CD4-positive, alpha-beta T cell (primary cell): Measurements from ENCODE around the gene MOB1A. TPM values are rescaled to one million over a fixed set of nuclear protein-coding genes. Genes with fewer than 3 reads are reported as not detected.

Experiments used
- ATAC-seq: fragments of 200-7000 bp; cut with Tn5 transposase; one replicate; pipeline ENCODE4 v1.10.0; 2022; ENCODE audit warnings: mild to moderate bottlenecking; ENCODE audit not compliant: poor library complexity
- CTCF ChIA-PET: fragments of 350-600 bp; sonication (Branson Sonifier 250); formaldehyde crosslinking; loops from one replicate; lab custom pipeline; 2021; ENCODE audit warnings: antibody characterized with exemption, inconsistent platforms; lab: Charles Lee
- POLR2A ChIA-PET: fragments of 350-600 bp; sonication (Branson Sonifier 250); formaldehyde crosslinking; loops from one replicate; lab custom pipeline; 2021; ENCODE audit warnings: antibody characterized with exemption, inconsistent platforms; lab: Charles Lee
- DNase-seq, 14 experiments: peaks; one replicate each; pipeline ENCODE4 v3.0.0-alpha.2; 2013 to 2020; ENCODE audit warnings: mixed read lengths in 2 of 14
- H3K27ac ChIP-seq, 2 donors: one replicate each; pipeline versions ENCODE4 v1.5.1 to v1.7.0; 2013; ENCODE audit warnings: low read length in 2 of 2, low read depth in 1 of 2, mild to moderate bottlenecking in 1 of 2
- H3K27me3 ChIP-seq, 2 experiments: 1 replicate in 1 of 2; 2 replicates in 1 of 2; pipeline versions ENCODE4 v1.6.1 to v1.7.0; 2013; ENCODE audit warnings: low read length in 2 of 2, control low read depth in 1 of 2, mild to moderate bottlenecking in 1 of 2, moderate library complexity in 1 of 2; ENCODE audit not compliant: insufficient read depth in 2 of 2, control insufficient read depth in 1 of 2
- H3K36me3 ChIP-seq: one replicate; pipeline ENCODE4 v1.6.1; 2013; ENCODE audit warnings: low read length, control low read depth; ENCODE audit not compliant: insufficient read depth
- H3K4me1 ChIP-seq: one replicate; pipeline ENCODE4 v1.6.1; 2013; ENCODE audit warnings: low read length, control low read depth; ENCODE audit not compliant: insufficient read depth
- H3K4me3 ChIP-seq: one replicate; pipeline ENCODE4 v1.5.1; 2013; ENCODE audit warnings: mild to moderate bottlenecking, low read length, moderate library complexity
- H3K9me3 ChIP-seq, 2 experiments: 1 replicate in 1 of 2; 2 replicates in 1 of 2; pipeline versions ENCODE4 v1.6.1 to v1.7.0; 2013; ENCODE audit warnings: low read length in 2 of 2, mild to moderate bottlenecking in 2 of 2, control low read depth in 1 of 2, moderate library complexity in 1 of 2; ENCODE audit not compliant: control insufficient read depth in 1 of 2, insufficient read depth in 1 of 2
- H3K27ac Mint-ChIP-seq: one replicate; pipeline ENCODE4 v1.8.0; 2020; ENCODE audit warnings: mixed read lengths
- H3K27me3 Mint-ChIP-seq: one replicate; pipeline ENCODE4 v1.8.0; 2021; ENCODE audit warnings: mixed read lengths
- H3K36me3 Mint-ChIP-seq: one replicate; pipeline ENCODE4 v1.8.0; 2021; ENCODE audit warnings: low read depth, mixed read lengths
- H3K4me1 Mint-ChIP-seq: one replicate; pipeline ENCODE4 v1.8.0; 2021; ENCODE audit warnings: low read depth, mixed read lengths
- H3K4me3 Mint-ChIP-seq: one replicate; pipeline ENCODE4 v1.8.0; 2020; ENCODE audit warnings: mild to moderate bottlenecking, mixed read lengths
- H3K9me3 Mint-ChIP-seq: one replicate; pipeline ENCODE4 v1.8.0; 2020; ENCODE audit warnings: mixed read lengths
- intact Hi-C, 2 experiments: fragments of 100-400 bp; cut with DNase I in 1 of 2; cut with micrococcal nuclease in 1 of 2; formaldehyde crosslinking; loops; one replicate each; pipeline versions ENCODE4 v1.15.1 to v1.9.0; 2023 to 2025; cut with DNase I, micrococcal nuclease
- total RNA-seq, 174 experiments: library from RNA in 2 of 174; stranded (reverse) in 2 of 174; gene quantifications; one replicate each; pipeline ENCODE4 v1.2.3 and lab custom pipeline; 2021 to 2026
- TF ChIP-seq, protein P1 (sequence below): fragments of 200-600 bp; IDR thresholded peaks from one replicate; pipeline ENCODE4 v1.8.0; 2022; ENCODE audit warnings: antibody characterized with exemption, mild to moderate bottlenecking

Gene MOB1A
- total RNA-seq, 2 experiments from 2014 or later, result 150 to 159 TPM

DNA sequence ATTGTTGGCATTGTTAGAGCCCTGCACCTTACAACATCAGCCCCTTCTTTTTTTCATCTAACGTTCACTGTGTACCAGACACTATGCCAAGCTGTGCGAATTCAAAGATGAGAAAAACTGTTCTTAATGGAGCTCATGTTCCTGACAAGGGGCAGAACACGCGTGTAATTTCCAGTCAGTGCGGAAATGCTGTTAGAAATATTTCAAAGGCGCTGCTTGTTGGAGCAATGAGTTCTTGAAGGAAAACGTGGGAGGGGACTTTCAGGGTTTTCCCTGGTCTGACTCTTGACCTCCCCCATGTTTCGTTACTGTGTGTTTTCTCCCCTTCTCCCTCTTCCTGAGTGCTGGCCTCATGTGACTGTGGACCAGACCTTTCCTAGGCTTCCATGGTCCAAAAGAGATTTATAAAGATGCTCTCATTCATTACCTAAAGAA is 21.2 kb upstream of the MOB1A start:
- ChIA-PET CTCF (interaction anchor here (0.9 to 3.8 kb wide), 3 partner anchors 12 to 74 kb away, joined by 4 to 35 read pairs (median 5); partner anchors contain the start of gene MOB1A), POLR2A (interaction anchor here (0.5 to 5.0 kb wide), 5 partner anchors 16 to 311 kb away, joined by 3 to 105 read pairs (median 5); partner anchors contain the start of genes MOB1A and WBP1)
- TF ChIP-seq, protein P1, sequence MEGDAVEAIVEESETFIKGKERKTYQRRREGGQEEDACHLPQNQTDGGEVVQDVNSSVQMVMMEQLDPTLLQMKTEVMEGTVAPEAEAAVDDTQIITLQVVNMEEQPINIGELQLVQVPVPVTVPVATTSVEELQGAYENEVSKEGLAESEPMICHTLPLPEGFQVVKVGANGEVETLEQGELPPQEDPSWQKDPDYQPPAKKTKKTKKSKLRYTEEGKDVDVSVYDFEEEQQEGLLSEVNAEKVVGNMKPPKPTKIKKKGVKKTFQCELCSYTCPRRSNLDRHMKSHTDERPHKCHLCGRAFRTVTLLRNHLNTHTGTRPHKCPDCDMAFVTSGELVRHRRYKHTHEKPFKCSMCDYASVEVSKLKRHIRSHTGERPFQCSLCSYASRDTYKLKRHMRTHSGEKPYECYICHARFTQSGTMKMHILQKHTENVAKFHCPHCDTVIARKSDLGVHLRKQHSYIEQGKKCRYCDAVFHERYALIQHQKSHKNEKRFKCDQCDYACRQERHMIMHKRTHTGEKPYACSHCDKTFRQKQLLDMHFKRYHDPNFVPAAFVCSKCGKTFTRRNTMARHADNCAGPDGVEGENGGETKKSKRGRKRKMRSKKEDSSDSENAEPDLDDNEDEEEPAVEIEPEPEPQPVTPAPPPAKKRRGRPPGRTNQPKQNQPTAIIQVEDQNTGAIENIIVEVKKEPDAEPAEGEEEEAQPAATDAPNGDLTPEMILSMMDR, result no peak
- ATAC-seq, result no peak
- no peaks in the 10 kb centered on the region for H3K27me3 Mint-ChIP-seq
- peaks cover 33% of the 10 kb centered on the region for H3K4me1 ChIP-seq
- peak in 4 of 14 experiments; percentile 10 to 31 (median 26) for DNase-seq
- H3K9me3 ChIP-seq, result no peaks in the 10 kb centered on the region
- H3K27me3 ChIP-seq, result no peaks in the 10 kb centered on the region
- peaks cover 40% of the 10 kb centered on the region for H3K4me1 Mint-ChIP-seq
- no peaks in the 10 kb centered on the region for H3K36me3 ChIP-seq
- no peak overlapping the region for H3K27ac ChIP-seq
- H3K9me3 Mint-ChIP-seq, result no peaks in the 10 kb centered on the region
- peak overlapping the region; percentile 89 for H3K4me3 ChIP-seq
- peak overlapping the region; percentile 93 for H3K27ac Mint-ChIP-seq
- intact Hi-C loops, result loop anchor here in 1 of 2 experiments (1.0 to 2.0 kb wide), 2 partner anchors 22 to 193 kb away; partner anchors contain the start of gene MOB1A
- H3K4me3 Mint-ChIP-seq, result peak overlapping the region; percentile 94
- peaks cover 9% of the 10 kb centered on the region for H3K36me3 Mint-ChIP-seq

DNA sequence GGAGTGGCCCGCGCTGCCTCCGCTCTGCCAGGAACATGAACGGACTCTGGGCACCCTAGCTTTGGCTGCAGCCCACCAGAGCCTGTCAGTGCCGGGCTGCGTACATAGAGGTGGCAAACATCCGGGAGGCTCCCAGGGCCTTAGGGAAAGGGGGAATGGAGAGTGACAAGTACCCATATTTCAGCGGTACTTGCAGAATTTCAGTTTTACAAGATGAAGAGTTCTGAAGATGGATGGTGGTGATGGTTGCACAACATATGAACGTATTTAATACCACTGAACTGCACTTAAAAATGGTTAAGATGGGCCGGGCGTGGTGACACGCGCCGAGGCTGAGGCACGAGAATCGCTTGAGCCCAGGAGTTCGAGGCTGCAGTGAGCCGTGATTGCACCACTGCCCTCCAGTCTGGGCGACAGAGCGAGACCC is 20.6 kb upstream of the MOB1A start:
- Mint-ChIP-seq H3K27me3 (no peaks in the 10 kb centered on the region), H3K36me3 (peaks cover 9% of the 10 kb centered on the region), H3K4me1 (peaks cover 34% of the 10 kb centered on the region), H3K4me3 (peak overlapping the region; percentile 94), H3K9me3 (no peaks in the 10 kb centered on the region), H3K27ac (peak overlapping the region; percentile 93)
- ATAC-seq, result peak; percentile 5
- peak in 1 of 14 experiments; percentile 7 for DNase-seq
- Histone ChIP-seq H3K27me3 (no peaks in the 10 kb centered on the region), H3K4me3 (peak overlapping the region; percentile 89), H3K36me3 (no peaks in the 10 kb centered on the region), H3K9me3 (no peaks in the 10 kb centered on the region), H3K27ac (peak overlapping the region; percentile 86 to 88), H3K4me1 (peaks cover 27% of the 10 kb centered on the region)
- CTCF ChIA-PET, result interaction anchor here (0.8 to 3.8 kb wide), 10 partner anchors 12 to 375 kb away, joined by 3 to 35 read pairs (median 4); partner anchors contain the start of genes MOB1A and STAMBP
- TF ChIP-seq, protein P1, result no peak
- POLR2A ChIA-PET, result interaction anchor here (0.7 to 5.0 kb wide), 17 partner anchors 8 to 371 kb away, joined by 3 to 105 read pairs (median 4); partner anchors contain the start of genes INO80B, MOB1A, MRPL53 and STAMBP
- intact Hi-C loops, result loop anchor here in 1 of 2 experiments (1.0 to 2.0 kb wide), 2 partner anchors 21 to 194 kb away; partner anchors contain the start of gene MOB1A

DNA sequence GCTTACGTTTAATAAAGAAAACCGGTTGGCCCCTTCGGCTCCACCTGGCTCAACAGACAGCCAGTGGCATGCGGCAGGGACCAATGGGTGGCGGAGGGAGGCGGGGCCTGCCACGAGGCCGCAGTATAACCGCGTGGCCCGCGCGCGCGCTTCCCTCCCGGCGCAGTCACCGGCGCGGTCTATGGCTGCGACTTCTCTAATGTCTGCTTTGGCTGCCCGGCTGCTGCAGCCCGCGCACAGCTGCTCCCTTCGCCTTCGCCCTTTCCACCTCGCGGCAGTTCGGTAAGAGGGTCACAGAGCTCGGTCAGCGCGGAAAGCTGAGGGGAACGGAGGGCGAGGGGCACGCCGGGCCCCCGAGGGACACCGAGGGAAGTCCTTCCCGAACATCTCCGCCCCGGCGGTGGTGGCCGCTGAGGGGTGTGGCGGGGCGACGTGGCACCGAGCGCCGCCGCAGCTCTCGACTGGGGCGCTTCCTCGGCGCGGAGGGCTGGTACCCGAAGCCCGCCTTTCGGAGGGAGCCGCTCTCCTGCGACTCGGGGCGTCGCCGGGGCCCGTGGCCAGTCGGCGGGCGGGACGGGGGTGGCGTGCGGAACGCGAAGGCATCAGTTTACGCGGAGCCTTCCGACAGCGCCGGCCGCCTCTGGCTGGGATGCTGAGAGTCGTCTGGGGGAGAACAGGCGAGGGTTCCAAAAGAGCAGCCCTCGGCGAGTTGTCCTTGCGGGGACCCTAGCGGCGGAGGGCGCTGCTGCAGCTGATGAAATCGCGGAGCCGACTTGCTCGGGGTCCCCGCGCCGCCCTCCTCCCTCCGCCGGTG is 20.0 kb upstream of the MOB1A start, which contains the start of gene MTHFD2:
Gene MTHFD2 (plus strand): TSS at position 155 of the 814 bp plus-strand sequence. CDS start 27 bp downstream, at position 182.
- Mint-ChIP-seq H3K27me3 (no peaks in the 10 kb centered on the region), H3K9me3 (no peaks in the 10 kb centered on the region), H3K27ac (peak within 1 kb of the TSS; percentile 93), H3K4me3 (peak within 1 kb of the TSS; percentile 94), H3K4me1 (peaks cover 31% of the 10 kb centered on the region), H3K36me3 (peaks cover 9% of the 10 kb centered on the region)
- ChIA-PET CTCF (interaction anchor here (0.8 to 3.8 kb wide), 10 partner anchors 11 to 375 kb away, joined by 3 to 35 read pairs (median 4); partner anchors contain the start of genes MOB1A and STAMBP), POLR2A (interaction anchor here (0.6 to 5.0 kb wide), 19 partner anchors 9 to 371 kb away, joined by 3 to 105 read pairs (median 4); partner anchors contain the start of genes INO80B, MOB1A, MRPL53 and STAMBP)
- H3K27me3 ChIP-seq, result no peaks in the 10 kb centered on the region
- peak within 1 kb of the TSS; percentile 89 for H3K4me3 ChIP-seq
- DNase-seq (peak; percentile 75 to 94 (median 85)), ATAC-seq (peak; percentile 81)
- H3K27ac ChIP-seq, result peak within 1 kb of the TSS; percentile 86 to 88
- H3K9me3 ChIP-seq, result no peaks in the 10 kb centered on the region
- H3K4me1 ChIP-seq, result peaks cover 25% of the 10 kb centered on the region
- intact Hi-C loops, result loop anchor here in 1 of 2 experiments (1.0 to 2.0 kb wide), 2 partner anchors 20 to 194 kb away; partner anchors contain the start of gene MOB1A
- TF ChIP-seq, protein P1, result peak; percentile 81
- H3K36me3 ChIP-seq, result no peaks in the 10 kb centered on the region
